PC-3 (cell line): ENCODE results near the gene DNASE1. TPM values are rescaled to one million over a fixed set of nuclear protein-coding genes. Genes with fewer than 3 reads are reported as not detected.
"Not testable (repeated sequence)": the region's sequence is repeated elsewhere in the genome, so short reads cannot be mapped to it uniquely, and the experiment has no call there.

Source experiments
- ATAC-seq: fragments of 200-7000 bp; cut with Tn5 transposase; 2 replicates; pipeline ENCODE4 v1.9.1; 2020; ENCODE audit warnings: mild to moderate bottlenecking, moderate library complexity
- BruUV-seq: library from RNA; stranded (reverse); fragments of 400-500 nt; replicated peaks from 2 replicates; lab custom pipeline; 2021; lab: Mats Ljungman, UMichigan
- CTCF ChIA-PET: fragments of 300-600 bp; sonication (Branson Sonifier 250); formaldehyde crosslinking; loops from one replicate; lab custom pipeline; 2022; ENCODE audit warnings: antibody characterized with exemption; lab: Charles Lee
- POLR2A ChIA-PET: fragments of 300-600 bp; sonication (Branson Sonifier 250); formaldehyde crosslinking; loops from one replicate; lab custom pipeline; 2022; ENCODE audit warnings: antibody characterized with exemption; ENCODE audit not compliant: unreplicated experiment; lab: Charles Lee
- DNase-seq: peaks from one replicate; pipeline ENCODE4 v3.0.0-alpha.2; 2015
- H2AFZ ChIP-seq: fragments of 300-600 bp; sonication (generic); 2 replicates; pipeline ENCODE4 v1.6.0; 2016; ENCODE audit warnings: antibody characterized with exemption, low read length
- H3F3A ChIP-seq: fragments of 300-600 bp; sonication (generic); one replicate; pipeline ENCODE4 v1.6.0; 2017; ENCODE audit warnings: antibody characterized with exemption, low read length, control low read depth, mild to moderate bottlenecking; ENCODE audit not compliant: unreplicated experiment
- H3K27ac ChIP-seq: fragments of 300-600 bp; sonication (generic); 2 replicates; pipeline ENCODE4 v1.5.1; 2016; ENCODE audit warnings: mild to moderate bottlenecking, low read length
- H3K27me3 ChIP-seq: fragments of 300-600 bp; sonication (generic); 2 replicates; pipeline ENCODE4 v1.6.1; 2016; ENCODE audit warnings: low read length, mixed read lengths
- H3K36me3 ChIP-seq: fragments of 300-600 bp; sonication (generic); 2 replicates; pipeline ENCODE4 v1.6.1; 2016; ENCODE audit warnings: low read depth, mixed run types, low read length, mixed read lengths
- H3K4me1 ChIP-seq: fragments of 300-600 bp; sonication (generic); 2 replicates; pipeline ENCODE4 v1.5.1; 2016; ENCODE audit warnings: low read length; ENCODE audit not compliant: insufficient read depth
- H3K4me2 ChIP-seq: fragments of 300-600 bp; sonication (generic); 2 replicates; pipeline ENCODE4 v1.6.0; 2016; ENCODE audit warnings: low read length
- H3K4me3 ChIP-seq: fragments of 300-600 bp; sonication (generic); 2 replicates; pipeline ENCODE4 v1.5.1; 2016; ENCODE audit warnings: mild to moderate bottlenecking, low read length, mixed read lengths
- H3K79me2 ChIP-seq: fragments of 300-600 bp; sonication (generic); 2 replicates; pipeline ENCODE4 v1.6.1; 2017; ENCODE audit warnings: low read length, mixed read lengths
- H3K9ac ChIP-seq: fragments of 300-600 bp; sonication (generic); 2 replicates; pipeline ENCODE4 v1.6.0; 2016; ENCODE audit warnings: mild to moderate bottlenecking, low read length
- H3K9me2 ChIP-seq: fragments of 300-600 bp; sonication (generic); replicated peaks from 2 replicates; pipeline ENCODE4 v1.6.1; 2016; ENCODE audit warnings: mixed run types, low read length, mixed read lengths
- H3K9me3 ChIP-seq: fragments of 300-600 bp; sonication (generic); 2 replicates; pipeline ENCODE4 v1.6.1; 2016; ENCODE audit warnings: low read length, mixed read lengths
- H4K20me1 ChIP-seq: fragments of 300-600 bp; sonication (generic); 2 replicates; pipeline ENCODE4 v1.6.1; 2016; ENCODE audit warnings: low read length, mixed read lengths
- CTCF ChIP-seq: fragments of 300-600 bp; sonication (generic); conservative IDR thresholded peaks from 2 replicates; pipeline ENCODE4 v1.5.1; 2017; ENCODE audit warnings: antibody characterized with exemption, low read depth, mild to moderate bottlenecking, low read length
- EZH2 ChIP-seq: fragments of 300-600 bp; sonication (generic); IDR thresholded peaks from one replicate; pipeline ENCODE4 v1.6.1; 2017; ENCODE audit warnings: antibody characterized with exemption, mild to moderate bottlenecking, low read length; ENCODE audit not compliant: unreplicated experiment
- EZH2phosphoT487 ChIP-seq: fragments of 300-600 bp; sonication (generic); IDR thresholded peaks from 2 replicates; pipeline ENCODE4 v1.6.1; 2018; ENCODE audit warnings: mild to moderate bottlenecking, antibody characterized with exemption, low read length, borderline replicate concordance
- intact Hi-C: fragments of 100-400 bp; cut with micrococcal nuclease; formaldehyde crosslinking; loops from 2 replicates; pipeline ENCODE4 v1.9.0; 2023
- total RNA-seq: library from RNA; depleted of rRNA; stranded (reverse); fragments of >200 nt; gene quantifications from 2 replicates; pipeline ENCODE4 v1.2.3, GENCODE V29; 2014

DNASE1 gene
- total RNA-seq, 1 experiment from 2014 or later: 14.0 TPM

GRCh38 chr16:3655396-3656159 lies 1.1 kb downstream of the DNASE1 start:
- Histone ChIP-seq H3K9ac (no peak overlapping the region), H3K4me1 (no peaks in the 10 kb centered on the region), H3K27me3 (no peaks in the 10 kb centered on the region), H3K9me2 (no peaks in the 10 kb centered on the region), H3F3A (no peaks in the 10 kb centered on the region), H3K4me3 (no peak overlapping the region), H3K9me3 (no peaks in the 10 kb centered on the region), H2AFZ (no peak overlapping the region), H3K27ac (no peak overlapping the region), H4K20me1 (no peaks in the 10 kb centered on the region), H3K36me3 (peaks cover 12% of the 10 kb centered on the region; the same call in 1 of the 2 replicates), H3K79me2 (no peaks in the 10 kb centered on the region), H3K4me2 (no peak overlapping the region)
- no peak for ATAC-seq
- no peak for DNase-seq
- intact Hi-C loops: no loop called here
- POLR2A ChIA-PET: no interaction called here
- TF ChIP-seq EZH2 (no peak), CTCF (no peak), EZH2phosphoT487 (no peak)
- CTCF ChIA-PET: no interaction called here
- no TSS peak for BruUV-seq

GRCh38 chr16:3656160-3656490 lies 1.6 kb downstream of the DNASE1 start:
- POLR2A ChIA-PET, H3K9ac ChIP-seq, H3K9me2 ChIP-seq, H3K4me2 ChIP-seq, H3K27me3 ChIP-seq, H3K27ac ChIP-seq, intact Hi-C loops, H3K79me2 ChIP-seq, ATAC-seq, DNase-seq, BruUV-seq, CTCF ChIA-PET, H3K4me1 ChIP-seq, H3F3A ChIP-seq, H3K9me3 ChIP-seq, H2AFZ ChIP-seq, H3K4me3 ChIP-seq, H4K20me1 ChIP-seq: not testable (repeated sequence)
- H3K36me3 ChIP-seq: peaks cover 12% of the 10 kb centered on the region; the same call in 1 of the 2 replicates

GRCh38 chr16:3656491-3657468 lies 2.3 kb downstream of the DNASE1 start:
- Histone ChIP-seq H3K27me3 (no peaks in the 10 kb centered on the region), H3K9ac (no peak overlapping the region), H3K27ac (no peak overlapping the region), H3K9me3 (no peaks in the 10 kb centered on the region), H3K9me2 (no peaks in the 10 kb centered on the region), H4K20me1 (no peaks in the 10 kb centered on the region), H3K4me3 (no peak overlapping the region), H3F3A (no peaks in the 10 kb centered on the region), H3K4me2 (no peak overlapping the region), H3K4me1 (no peaks in the 10 kb centered on the region), H2AFZ (no peak overlapping the region), H3K79me2 (no peaks in the 10 kb centered on the region), H3K36me3 (peaks cover 17% of the 10 kb centered on the region; the same call in 1 of the 2 replicates)
- DNase-seq (no peak), ATAC-seq (no peak)
- CTCF ChIA-PET: no interaction called here
- BruUV-seq: no TSS peak
- POLR2A ChIA-PET: no interaction called here
- intact Hi-C loops: no loop called here
- no peak for TF ChIP-seq EZH2phosphoT487
- TF ChIP-seq CTCF: no peak
- no peak for TF ChIP-seq EZH2
